ENCODE data around the gene COL19A1. TPM values are rescaled to one million over a fixed set of nuclear protein-coding genes. Genes with fewer than 3 reads are reported as not detected.
A peak's percentile ranks its signal among the peaks of the same experiment; 100 is the strongest.

Gene COL19A1
- total and polyA plus RNA-seq, 12 donors = 0.26 to 2.8 (median 1.7) TPM

- no peak for DNase-seq
- TF ChIP-seq CTCF (IDR thresholded peaks at IDR 0.05) = no peak
- ATAC-seq = no peak
Observed at GRCh38 chr6:69827276-69827893, 39.0 kb upstream of the COL19A1 start.

GRCh38 chr6:69832558-69832957 is 33.8 kb upstream of the COL19A1 start:
- no peak for ATAC-seq
- Histone ChIP-seq H3K4me3 (no peak overlapping the region), H3K27ac (no peak overlapping the region), H3K27me3 (peaks cover 0 to 6% (median 0%) of the 10 kb centered on the region in 7 donors), H3K36me3 (no peaks in the 10 kb centered on the region), H3K9me3 (no peaks in the 10 kb centered on the region), H3K4me1 (no peaks in the 10 kb centered on the region)
- intact Hi-C loops (cut with DNase I) = loop anchor here in 5 of 10 donors (5.0 to 10.0 kb wide), 3 partner anchors 272 to 332 kb away; no protein-coding TSS in a partner anchor
- no peak for DNase-seq
- no peak for TF ChIP-seq CTCF (IDR thresholded peaks at IDR 0.05)

More at GRCh38 chr6:69827276-69827893, 39.0 kb upstream of the COL19A1 start:
- no peaks in the 10 kb centered on the region for H3K9me3 ChIP-seq
- H3K36me3 ChIP-seq = no peaks in the 10 kb centered on the region
- intact Hi-C loops (cut with DNase I) = no loop called here
- H3K27ac ChIP-seq = no peak overlapping the region
- H3K4me1 ChIP-seq = no peaks in the 10 kb centered on the region
- WGBS, 2 donors = 28 to 51% methylated on average over 2 of the region's 2 CpGs
- H3K4me3 ChIP-seq = no peak overlapping the region
- no peaks in the 10 kb centered on the region for H3K27me3 ChIP-seq

GRCh38 chr6:69835414-69836179 is 30.8 kb upstream of the COL19A1 start:
- peak in 1 of 2 donors; percentile 20 for DNase-seq
- peak in 2 of 8 donors; percentile 53 to 71 for ATAC-seq
- Histone ChIP-seq H3K36me3 (no peaks in the 10 kb centered on the region), H3K27ac (no peak overlapping the region), H3K4me3 (no peak overlapping the region), H3K4me1 (no peaks in the 10 kb centered on the region), H3K9me3 (no peaks in the 10 kb centered on the region), H3K27me3 (peaks cover 0 to 10% (median 0%) of the 10 kb centered on the region in 7 donors)
- intact Hi-C loops (cut with DNase I) = loop anchor here in 8 of 10 donors (2.0 to 10.0 kb wide), 5 partner anchors 269 to 329 kb away; no protein-coding TSS in a partner anchor
- peak; percentile 32 to 88 (median 79) for TF ChIP-seq CTCF (IDR thresholded peaks at IDR 0.05)
- WGBS, 2 donors = 4 to 9% methylated on average over 5 of the region's 5 CpGs

- WGBS, 2 donors = 63 to 85% methylated on average over 1 of the region's 1 CpG
Observed at GRCh38 chr6:69841862-69842261, 24.5 kb upstream of the COL19A1 start.

More at GRCh38 chr6:69841862-69842261, 24.5 kb upstream of the COL19A1 start:
- no peak overlapping the region for H3K27ac ChIP-seq
- ATAC-seq (no peak), DNase-seq (no peak)
- H3K36me3 ChIP-seq = no peaks in the 10 kb centered on the region
- H3K9me3 ChIP-seq = no peaks in the 10 kb centered on the region
- intact Hi-C loops (cut with DNase I) = no loop called here
- TF ChIP-seq CTCF (IDR thresholded peaks at IDR 0.05) = no peak
- no peak overlapping the region for H3K4me3 ChIP-seq
- H3K27me3 ChIP-seq = peaks cover 0 to 35% (median 0%) of the 10 kb centered on the region in 7 donors
- peaks cover 0 to 6% (median 0%) of the 10 kb centered on the region in 9 donors for H3K4me1 ChIP-seq
